A549 (cell line): ENCODE measurements around the gene AKNAD1.

Source experiments
- CTCF ChIP-seq: fragments of >200 bp; sonication (Bioruptor Twin); formaldehyde crosslinking; IDR thresholded peaks from 3 replicates; pipeline ENCODE4 v1.5.1; 2016
- HOXB5 ChIP-seq: fragments of 250-450 bp; sonication (Bioruptor Pico); IDR thresholded peaks from 2 replicates; pipeline ENCODE4 v1.5.0; 2020; ENCODE audit warnings: mild to moderate bottlenecking, moderate library complexity
- NPAS2 ChIP-seq: fragments of 250-450 bp; sonication (Bioruptor Pico); IDR thresholded peaks from 2 replicates; pipeline ENCODE4 v1.8.0; 2022; ENCODE audit warnings: mild to moderate bottlenecking, moderate library complexity, borderline replicate concordance
- PBX3 ChIP-seq: IDR thresholded peaks from 2 replicates; pipeline ENCODE4 v1.6.1; 2012
- RAD21 ChIP-seq, 2 experiments: fragments of >200 bp in 1 of 2; sonication (Bioruptor Twin) in 1 of 2; formaldehyde crosslinking in 1 of 2; IDR thresholded peaks in 1 of 2; conservative IDR thresholded peaks in 1 of 2; 2 replicates in 1 of 2; 3 replicates in 1 of 2; pipeline ENCODE4 v1.6.1; 2012 to 2018; ENCODE audit warnings: inconsistent platforms in 1 of 2

GRCh38 chr1:108829498-108829916, 27.4 kb downstream of the AKNAD1 start:
- no peak for TF ChIP-seq CTCF
- no peak for TF ChIP-seq PBX3
- TF ChIP-seq RAD21 (conservative IDR thresholded peaks at IDR 0.05 in 1 of 2, IDR thresholded peaks at IDR 0.05 in 1 of 2), result no peak
- no peak for TF ChIP-seq NPAS2 (CRISPR knock-in tag)
- TF ChIP-seq HOXB5 (CRISPR knock-in tag), result no peak
